Endothelial cell of umbilical vein (primary cell): ENCODE results near the gene NPC1L1. TPM values are rescaled to one million over a fixed set of nuclear protein-coding genes. Genes with fewer than 3 reads are reported as not detected.

Source experiments
- BruUV-seq: library from RNA; stranded (reverse); fragments of 400-500 nt; replicated peaks from 2 replicates; lab custom pipeline; 2021; lab: Mats Ljungman, UMichigan
- CTCF ChIA-PET: fragments of 300-600, 350-600 bp; sonication (Branson Sonifier 250); formaldehyde crosslinking; loops from one replicate; lab custom pipeline; 2021; ENCODE audit warnings: antibody characterized with exemption, inconsistent platforms; lab: Charles Lee
- POLR2A ChIA-PET: fragments of 300-600, 350-600 bp; sonication (Branson Sonifier 250); formaldehyde crosslinking; loops from one replicate; lab custom pipeline; 2021; ENCODE audit warnings: antibody characterized with exemption, inconsistent platforms; lab: Charles Lee
- DNase-seq: peaks from one replicate; pipeline ENCODE4 v3.0.0-alpha.2; 2011; ENCODE audit warnings: low read depth, low spot score
- FAIRE-seq: peaks from 2 replicates; lab custom pipeline; 2011; peaks lifted over from hg19 to GRCh38; lab: Jason Lieb, UNC
- H2AFZ ChIP-seq: 2 replicates; pipeline ENCODE4 v1.6.0; 2012; ENCODE audit warnings: low read depth, low read length, control low read depth, inconsistent platforms
- H3K27ac ChIP-seq: 2 replicates; pipeline ENCODE4 v1.5.1; 2011; ENCODE audit warnings: low read depth, mild to moderate bottlenecking, control low read depth, low read length, moderate library complexity; ENCODE audit not compliant: insufficient read depth
- H3K27me3 ChIP-seq, 2 experiments: 2 replicates each; pipeline versions ENCODE4 v1.6.0 to v1.6.1; 2011; ENCODE audit warnings: low read length in 2 of 2, mixed read lengths in 1 of 2; ENCODE audit not compliant: control insufficient read depth in 2 of 2, insufficient read depth in 2 of 2
- H3K36me3 ChIP-seq, 2 experiments: 2 replicates in 1 of 2; 3 replicates in 1 of 2; pipeline ENCODE4 v1.5.1; 2011; ENCODE audit warnings: low read length in 2 of 2, mild to moderate bottlenecking in 1 of 2, moderate library complexity in 1 of 2; ENCODE audit not compliant: control insufficient read depth in 2 of 2, insufficient read depth in 2 of 2; ENCODE audit errors: extremely low read depth in 1 of 2
- H3K4me1 ChIP-seq: 3 replicates; pipeline ENCODE4 v1.5.1; 2011; ENCODE audit warnings: mild to moderate bottlenecking, low read length; ENCODE audit not compliant: control insufficient read depth, insufficient read depth; ENCODE audit errors: extremely low read depth
- H3K4me2 ChIP-seq: 2 replicates; pipeline ENCODE4 v1.6.1; 2011; ENCODE audit warnings: low read length, control low read depth, mixed read lengths; ENCODE audit not compliant: insufficient read depth
- H3K4me3 ChIP-seq, 3 experiments: fragments of 200-600 bp in 1 of 3; sonication (generic), shearing (Covaris generic) in 1 of 3; replicated peaks in 1 of 3; 2 replicates each; pipeline ENCODE4 v1.5.1; 2011 to 2016; ENCODE audit warnings: control low read depth in 3 of 3, low read length in 3 of 3, mild to moderate bottlenecking in 2 of 3, inconsistent platforms in 1 of 3, low read depth in 1 of 3, moderate library complexity in 1 of 3; ENCODE audit not compliant: insufficient read depth in 1 of 3
- H3K79me2 ChIP-seq: 2 replicates; pipeline ENCODE4 v1.6.0; 2012; ENCODE audit warnings: low read length, inconsistent platforms; ENCODE audit not compliant: control insufficient read depth, insufficient read depth
- H3K9ac ChIP-seq: replicated peaks from 2 replicates; pipeline ENCODE3; 2011; ENCODE audit warnings: low read length, control low read depth; ENCODE audit not compliant: insufficient read depth; ENCODE audit errors: extremely low read depth
- H3K9me1 ChIP-seq: replicated peaks from 3 replicates; pipeline ENCODE4 v1.6.0; 2011; ENCODE audit warnings: mild to moderate bottlenecking, low read length; ENCODE audit not compliant: control insufficient read depth, insufficient read depth; ENCODE audit errors: extremely low read depth
- H3K9me3 ChIP-seq: replicated peaks from 2 replicates; pipeline ENCODE4 v1.5.1; 2012; ENCODE audit warnings: low read length, inconsistent platforms; ENCODE audit not compliant: control insufficient read depth, insufficient read depth
- H4K20me1 ChIP-seq: replicated peaks from 2 replicates; pipeline ENCODE3; 2011; ENCODE audit warnings: mild to moderate bottlenecking, low read length; ENCODE audit not compliant: control insufficient read depth, insufficient read depth; ENCODE audit errors: extremely low read depth
- CTCF ChIP-seq, 2 donors: IDR thresholded peaks; 1 replicate in 1 of 2; 2 replicates in 1 of 2; pipeline ENCODE4 v1.5.1; 2011; ENCODE audit warnings: low read length in 2 of 2, mild to moderate bottlenecking in 2 of 2, moderate library complexity in 2 of 2, control low read depth in 1 of 2, inconsistent platforms in 1 of 2, low read depth in 1 of 2; ENCODE audit not compliant: insufficient read depth in 1 of 2; ENCODE audit errors: extremely low read depth in 1 of 2
- JUN ChIP-seq: IDR thresholded peaks from 2 replicates; pipeline ENCODE4 v1.6.1; 2011; ENCODE audit warnings: borderline replicate concordance, low read depth; ENCODE audit not compliant: insufficient read length, insufficient read depth
- MAX ChIP-seq: IDR thresholded peaks from 2 replicates; pipeline ENCODE4 v1.6.1; 2011; ENCODE audit not compliant: insufficient read depth, insufficient read length
- POLR2A ChIP-seq: IDR thresholded peaks from 2 replicates; pipeline ENCODE4 v1.6.1; 2012; ENCODE audit warnings: low read depth, mild to moderate bottlenecking, control low read depth, low read length
- dilution Hi-C: fragments of 300-500 bp; cut with MboI; formaldehyde crosslinking; loops from one replicate; pipeline ENCODE4 v1.15.0; 2019; ENCODE audit warnings: low sequenced_read_pairs; ENCODE audit not compliant: extremely low pct_ligation_motif_present
- intact Hi-C: fragments of 100-400 bp; cut with micrococcal nuclease; formaldehyde crosslinking; loops from one replicate; pipeline ENCODE4 v1.10.0; 2022
- polyA plus RNA-seq, 4 experiments: library from polyadenylated mRNA; depleted of rRNA in 3 of 4; stranded (reverse) in 3 of 4; unstranded in 1 of 4; fragments of >200 nt; gene quantifications; 2 replicates each; pipeline versions ENCODE4 v1.2.1 to v1.2.3, GENCODE V29; 2011 to 2012; ENCODE audit warnings: missing spikeins in 1 of 4
- total RNA-seq: library from RNA; stranded (reverse); gene quantifications from 2 replicates; pipeline ENCODE4 v1.2.3, GENCODE V29; 2021

NPC1L1 gene
- total and polyA plus RNA-seq, 2 donors (not counting 3 experiments of a cell fraction or from before 2014, with no cell fraction given): not detected

GRCh38 chr7:44587843-44588711 lies 46.9 kb upstream of the NPC1L1 start:
- TF ChIP-seq JUN (no peak), MAX (no peak), CTCF (IDR thresholded peaks at IDR 0.05; ENCODE audit: extremely low read depth in 1 of 2, insufficient read depth in 1 of 2, low read depth in 1 of 2, low read length in 2 of 2) (peak; percentile 27 to 48), POLR2A (no peak)
- Histone ChIP-seq H4K20me1 (no peaks in the 10 kb centered on the region), H3K9me3 (no peaks in the 10 kb centered on the region), H3K79me2 (no peaks in the 10 kb centered on the region), H3K4me1 (no peaks in the 10 kb centered on the region), H2AFZ (no peak overlapping the region), H3K4me2 (no peak overlapping the region), H3K9me1 (no peaks in the 10 kb centered on the region), H3K9ac (no peak overlapping the region), H3K27me3 (no peaks in the 10 kb centered on the region), H3K4me3 (no peak overlapping the region), H3K27ac (no peak overlapping the region), H3K36me3 (no peaks in the 10 kb centered on the region)
- BruUV-seq: no TSS peak
- ChIA-PET CTCF (interaction anchor here (0.7 to 1.8 kb wide), 9 partner anchors 18 to 547 kb away, joined by 3 to 22 read pairs (median 4); partner anchors contain the start of genes H2AZ2 and OGDH), POLR2A (interaction anchor here (1.1 kb wide), 1 partner anchor 260 kb away, joined by 3 read pairs; the partner anchor contains the start of gene H2AZ2)
- intact Hi-C loops (loop anchor here (1.0 kb wide), 5 partner anchors 174 to 548 kb away; partner anchors contain the start of gene H2AZ2), dilution Hi-C loops (no loop called here)
- peak; percentile 81 for DNase-seq
- peak; percentile 88 for FAIRE-seq
